HG02885 (cell line): Measurements from ENCODE around the gene PLCB3.

Experiments used
- ATAC-seq: cut with Tn5 transposase; IDR thresholded peaks from one replicate; pipeline ENCODE4 v1.9.1; 2021; ENCODE audit warnings: mild to moderate bottlenecking; ENCODE audit not compliant: unreplicated experiment, poor library complexity

The PLCB3 gene

GRCh38 chr11:64247729-64248531 lies 3.4 kb upstream of the PLCB3 start:
- ATAC-seq, result no peak

- ATAC-seq, result no peak
Observed at GRCh38 chr11:64248578-64248977, 2.8 kb upstream of the PLCB3 start.

- ATAC-seq, result no peak
Observed at GRCh38 chr11:64249038-64249437, 2.3 kb upstream of the PLCB3 start.

- ATAC-seq, result no peak
Observed at GRCh38 chr11:64249563-64250414, 1.5 kb upstream of the PLCB3 start.

- no peak for ATAC-seq
Observed at GRCh38 chr11:64250415-64251015, 815 bp upstream of the PLCB3 start.

- ATAC-seq, result no peak
Observed at GRCh38 chr11:64251753-64252002, 348 bp downstream of the PLCB3 start.

GRCh38 chr11:64252003-64252872 lies 908 bp downstream of the PLCB3 start:
- ATAC-seq, result no peak

GRCh38 chr11:64253043-64253442 lies 1.7 kb downstream of the PLCB3 start:
- no peak for ATAC-seq

- ATAC-seq, result no peak
Observed at GRCh38 chr11:64253481-64253880, 2.2 kb downstream of the PLCB3 start.

GRCh38 chr11:64254326-64254725 lies 3.0 kb downstream of the PLCB3 start:
- no peak for ATAC-seq

GRCh38 chr11:64255135-64256128 lies 4.1 kb downstream of the PLCB3 start:
- no peak for ATAC-seq

- ATAC-seq, result no peak
Observed at GRCh38 chr11:64256300-64256699, 5.0 kb downstream of the PLCB3 start.

GRCh38 chr11:64258356-64258755 lies 7.0 kb downstream of the PLCB3 start:
- no peak for ATAC-seq

GRCh38 chr11:64258946-64259532 lies 7.7 kb downstream of the PLCB3 start:
- ATAC-seq, result no peak

- no peak for ATAC-seq
Observed at GRCh38 chr11:64259533-64260067, 8.3 kb downstream of the PLCB3 start.

- no peak for ATAC-seq
Observed at GRCh38 chr11:64260147-64260708, 8.9 kb downstream of the PLCB3 start.

- no peak for ATAC-seq
Observed at GRCh38 chr11:64261556-64262080, 10.3 kb downstream of the PLCB3 start.
